PC-3 (cell line): ENCODE measurements around the gene P2RY14. TPM values are rescaled to one million over a fixed set of nuclear protein-coding genes. Genes with fewer than 3 reads are reported as not detected.

Source experiments
- ATAC-seq: fragments of 200-7000 bp; cut with Tn5 transposase; 2 replicates; pipeline ENCODE4 v1.9.1; 2020; ENCODE audit warnings: mild to moderate bottlenecking, moderate library complexity
- BruUV-seq: library from RNA; stranded (reverse); fragments of 400-500 nt; replicated peaks from 2 replicates; lab custom pipeline; 2021; lab: Mats Ljungman, UMichigan
- CTCF ChIA-PET: fragments of 300-600 bp; sonication (Branson Sonifier 250); formaldehyde crosslinking; loops from one replicate; lab custom pipeline; 2022; ENCODE audit warnings: antibody characterized with exemption; lab: Charles Lee
- POLR2A ChIA-PET: fragments of 300-600 bp; sonication (Branson Sonifier 250); formaldehyde crosslinking; loops from one replicate; lab custom pipeline; 2022; ENCODE audit warnings: antibody characterized with exemption; ENCODE audit not compliant: unreplicated experiment; lab: Charles Lee
- DNase-seq: peaks from one replicate; pipeline ENCODE4 v3.0.0-alpha.2; 2015
- H2AFZ ChIP-seq: fragments of 300-600 bp; sonication (generic); 2 replicates; pipeline ENCODE4 v1.6.0; 2016; ENCODE audit warnings: antibody characterized with exemption, low read length
- H3F3A ChIP-seq: fragments of 300-600 bp; sonication (generic); one replicate; pipeline ENCODE4 v1.6.0; 2017; ENCODE audit warnings: antibody characterized with exemption, low read length, control low read depth, mild to moderate bottlenecking; ENCODE audit not compliant: unreplicated experiment
- H3K27ac ChIP-seq: fragments of 300-600 bp; sonication (generic); 2 replicates; pipeline ENCODE4 v1.5.1; 2016; ENCODE audit warnings: mild to moderate bottlenecking, low read length
- H3K27me3 ChIP-seq: fragments of 300-600 bp; sonication (generic); 2 replicates; pipeline ENCODE4 v1.6.1; 2016; ENCODE audit warnings: low read length, mixed read lengths
- H3K36me3 ChIP-seq: fragments of 300-600 bp; sonication (generic); 2 replicates; pipeline ENCODE4 v1.6.1; 2016; ENCODE audit warnings: low read depth, mixed run types, low read length, mixed read lengths
- H3K4me1 ChIP-seq: fragments of 300-600 bp; sonication (generic); 2 replicates; pipeline ENCODE4 v1.5.1; 2016; ENCODE audit warnings: low read length; ENCODE audit not compliant: insufficient read depth
- H3K4me2 ChIP-seq: fragments of 300-600 bp; sonication (generic); 2 replicates; pipeline ENCODE4 v1.6.0; 2016; ENCODE audit warnings: low read length
- H3K4me3 ChIP-seq: fragments of 300-600 bp; sonication (generic); 2 replicates; pipeline ENCODE4 v1.5.1; 2016; ENCODE audit warnings: mild to moderate bottlenecking, low read length, mixed read lengths
- H3K79me2 ChIP-seq: fragments of 300-600 bp; sonication (generic); 2 replicates; pipeline ENCODE4 v1.6.1; 2017; ENCODE audit warnings: low read length, mixed read lengths
- H3K9ac ChIP-seq: fragments of 300-600 bp; sonication (generic); 2 replicates; pipeline ENCODE4 v1.6.0; 2016; ENCODE audit warnings: mild to moderate bottlenecking, low read length
- H3K9me2 ChIP-seq: fragments of 300-600 bp; sonication (generic); replicated peaks from 2 replicates; pipeline ENCODE4 v1.6.1; 2016; ENCODE audit warnings: mixed run types, low read length, mixed read lengths
- H3K9me3 ChIP-seq: fragments of 300-600 bp; sonication (generic); 2 replicates; pipeline ENCODE4 v1.6.1; 2016; ENCODE audit warnings: low read length, mixed read lengths
- H4K20me1 ChIP-seq: fragments of 300-600 bp; sonication (generic); 2 replicates; pipeline ENCODE4 v1.6.1; 2016; ENCODE audit warnings: low read length, mixed read lengths
- CTCF ChIP-seq: fragments of 300-600 bp; sonication (generic); conservative IDR thresholded peaks from 2 replicates; pipeline ENCODE4 v1.5.1; 2017; ENCODE audit warnings: antibody characterized with exemption, low read depth, mild to moderate bottlenecking, low read length
- EZH2 ChIP-seq: fragments of 300-600 bp; sonication (generic); IDR thresholded peaks from one replicate; pipeline ENCODE4 v1.6.1; 2017; ENCODE audit warnings: antibody characterized with exemption, mild to moderate bottlenecking, low read length; ENCODE audit not compliant: unreplicated experiment
- EZH2phosphoT487 ChIP-seq: fragments of 300-600 bp; sonication (generic); IDR thresholded peaks from 2 replicates; pipeline ENCODE4 v1.6.1; 2018; ENCODE audit warnings: mild to moderate bottlenecking, antibody characterized with exemption, low read length, borderline replicate concordance
- intact Hi-C: fragments of 100-400 bp; cut with micrococcal nuclease; formaldehyde crosslinking; loops from 2 replicates; pipeline ENCODE4 v1.9.0; 2023
- total RNA-seq: library from RNA; depleted of rRNA; stranded (reverse); fragments of >200 nt; gene quantifications from 2 replicates; pipeline ENCODE4 v1.2.3, GENCODE V29; 2014

P2RY14 gene
- total RNA-seq, 1 experiment from 2014 or later = not detected

GRCh38 chr3:151227807-151228665, 50.3 kb downstream of the P2RY14 start:
- ATAC-seq = peak; percentile 82
- DNase-seq = peak; percentile 81
- Histone ChIP-seq H3K36me3 (no peaks in the 10 kb centered on the region), H3K79me2 (no peaks in the 10 kb centered on the region), H3K9ac (peak overlapping the region; percentile 31; the same call in 1 of the 2 replicates), H2AFZ (peak overlapping the region; percentile 45), H3K9me2 (no peaks in the 10 kb centered on the region), H3K4me1 (peaks cover 31% of the 10 kb centered on the region), H3K4me3 (no peak overlapping the region), H3F3A (no peaks in the 10 kb centered on the region), H3K27ac (peak overlapping the region; percentile 63), H3K27me3 (no peaks in the 10 kb centered on the region), H3K4me2 (peak overlapping the region; percentile 60), H4K20me1 (no peaks in the 10 kb centered on the region), H3K9me3 (no peaks in the 10 kb centered on the region)
- intact Hi-C loops = loop anchor here (1.0 to 10.0 kb wide), 5 partner anchors 55 to 687 kb away; no protein-coding TSS in a partner anchor
- BruUV-seq = no TSS peak
- peak; percentile 97 for TF ChIP-seq CTCF
- no peak for TF ChIP-seq EZH2
- TF ChIP-seq EZH2phosphoT487 = no peak
- POLR2A ChIA-PET = no interaction called here
- CTCF ChIA-PET = interaction anchor here (0.6 to 1.4 kb wide), 4 partner anchors 9 to 211 kb away, joined by 3 to 7 read pairs (median 4); no protein-coding TSS in a partner anchor

- H4K20me1 ChIP-seq = no peaks in the 10 kb centered on the region
- H3K4me1 ChIP-seq = peaks cover 31% of the 10 kb centered on the region
- ChIA-PET POLR2A (no interaction called here), CTCF (interaction anchor here (0.5 to 0.7 kb wide), 3 partner anchors 13 to 235 kb away, joined by 3 to 5 read pairs (median 3); no protein-coding TSS in a partner anchor)
- DNase-seq (no peak), ATAC-seq (no peak)
- no peak for TF ChIP-seq EZH2phosphoT487
- no peak for TF ChIP-seq CTCF
- no peak for TF ChIP-seq EZH2
- H3F3A ChIP-seq = no peaks in the 10 kb centered on the region
- H3K9me3 ChIP-seq = no peaks in the 10 kb centered on the region
- H3K79me2 ChIP-seq = no peaks in the 10 kb centered on the region
- peak overlapping the region; percentile 60 for H3K4me2 ChIP-seq
- H3K4me3 ChIP-seq = no peak overlapping the region
- no TSS peak for BruUV-seq
- no peak overlapping the region for H3K9ac ChIP-seq
- H3K9me2 ChIP-seq = no peaks in the 10 kb centered on the region
- H2AFZ ChIP-seq = no peak overlapping the region
- H3K36me3 ChIP-seq = no peaks in the 10 kb centered on the region
- H3K27me3 ChIP-seq = no peaks in the 10 kb centered on the region
- no peak overlapping the region for H3K27ac ChIP-seq
- intact Hi-C loops = loop anchor here (1.0 to 10.0 kb wide), 5 partner anchors 56 to 687 kb away; no protein-coding TSS in a partner anchor
Measured at GRCh38 chr3:151227266-151227806, 51.0 kb downstream of the P2RY14 start.
